H1 (cell line): ENCODE results near the gene LSM3. TPM values are rescaled to one million over a fixed set of nuclear protein-coding genes. Genes with fewer than 3 reads are reported as not detected.

ENCODE experiments used
- CTCF ChIA-PET: fragments of 300-600 bp; sonication (Branson Sonifier 250); formaldehyde crosslinking; loops from one replicate; lab custom pipeline; 2021; ENCODE audit not compliant: partially characterized antibody; lab: Charles Lee
- POLR2A ChIA-PET: fragments of 300-600 bp; sonication (Branson Sonifier 250); formaldehyde crosslinking; loops from one replicate; lab custom pipeline; 2021; ENCODE audit warnings: inconsistent platforms; ENCODE audit not compliant: partially characterized antibody; lab: Charles Lee
- DNase-seq, 2 experiments: peaks; one replicate each; pipeline versions ENCODE4 v3.0.0 to v3.0.0-alpha.2; 2010 to 2022; ENCODE audit warnings: low spot score in 2 of 2, low read depth in 1 of 2, mixed read lengths in 1 of 2
- FAIRE-seq: peaks from 2 replicates; lab custom pipeline; 2011; peaks lifted over from hg19 to GRCh38; lab: Jason Lieb, UNC
- H2AFZ ChIP-seq: 2 replicates; pipeline ENCODE4 v1.8.1; 2012; ENCODE audit warnings: low read length, inconsistent platforms
- H2AK5ac ChIP-seq: 2 replicates; pipeline ENCODE4 v1.6.1; 2013; ENCODE audit warnings: low read depth, low read length
- H2BK120ac ChIP-seq: replicated peaks from 2 replicates; pipeline ENCODE3; 2013; ENCODE audit warnings: low read depth, low read length, inconsistent platforms
- H2BK12ac ChIP-seq: 2 replicates; pipeline ENCODE4 v1.6.1; 2013; ENCODE audit warnings: low read depth, low read length
- H2BK15ac ChIP-seq: 2 replicates; pipeline ENCODE4 v1.6.1; 2013; ENCODE audit warnings: low read length
- H2BK20ac ChIP-seq: 2 replicates; pipeline ENCODE4 v1.6.1; 2013; ENCODE audit warnings: low read length
- H2BK5ac ChIP-seq: 2 replicates; pipeline ENCODE4 v1.6.1; 2013; ENCODE audit warnings: low read depth, low read length
- H3K14ac ChIP-seq: 2 replicates; pipeline ENCODE4 v1.6.1; 2013; ENCODE audit warnings: inconsistent platforms; ENCODE audit not compliant: insufficient read length
- H3K18ac ChIP-seq: 2 replicates; pipeline ENCODE4 v1.6.1; 2013; ENCODE audit warnings: low read length; ENCODE audit errors: extremely low read depth
- H3K23ac ChIP-seq: 2 replicates; pipeline ENCODE4 v1.6.1; 2013; ENCODE audit warnings: inconsistent platforms; ENCODE audit not compliant: insufficient read length
- H3K23me2 ChIP-seq: 2 replicates; pipeline ENCODE4 v1.6.1; 2013; ENCODE audit warnings: low read depth, low read length
- H3K27ac ChIP-seq: 2 replicates; pipeline ENCODE4 v1.6.1; 2011; ENCODE audit warnings: low read depth, low read length, inconsistent platforms
- H3K27me3 ChIP-seq, 4 experiments: replicated peaks in 1 of 4; 1 replicate in 1 of 4; 2 replicates in 3 of 4; pipeline versions ENCODE4 v1.6.1 to v1.8.1; 2011 to 2013; ENCODE audit warnings: low read length in 3 of 4, mild to moderate bottlenecking in 3 of 4, inconsistent platforms in 2 of 4, mixed read lengths in 2 of 4, moderate library complexity in 1 of 4; ENCODE audit not compliant: control insufficient read depth in 3 of 4, insufficient read depth in 3 of 4; ENCODE audit errors: extremely low read depth in 1 of 4
- H3K36me3 ChIP-seq, 4 experiments: 2 replicates each; pipeline versions ENCODE4 v1.6.1 to v1.8.1; 2011 to 2013; ENCODE audit warnings: mild to moderate bottlenecking in 4 of 4, low read length in 3 of 4, moderate library complexity in 2 of 4, control low read depth in 1 of 4, inconsistent platforms in 1 of 4; ENCODE audit not compliant: insufficient read depth in 4 of 4, control insufficient read depth in 2 of 4
- H3K4ac ChIP-seq: replicated peaks from 2 replicates; pipeline ENCODE3; 2013; ENCODE audit warnings: low read length, low read depth, mixed read lengths, inconsistent platforms; ENCODE audit not compliant: insufficient read length
- H3K4me1 ChIP-seq, 4 experiments: replicated peaks in 1 of 4; 1 replicate in 1 of 4; 2 replicates in 3 of 4; pipeline versions ENCODE4 v1.6.1 to v1.8.1; 2011 to 2013; ENCODE audit warnings: low read length in 3 of 4, inconsistent platforms in 2 of 4, mixed read lengths in 1 of 4; ENCODE audit not compliant: insufficient read depth in 4 of 4, control insufficient read depth in 3 of 4
- H3K4me2 ChIP-seq, 2 experiments: 2 replicates each; pipeline versions ENCODE4 v1.6.1 to v1.8.1; 2011 to 2013; ENCODE audit warnings: low read depth in 2 of 2, low read length in 2 of 2, control low read depth in 1 of 2, inconsistent platforms in 1 of 2, mild to moderate bottlenecking in 1 of 2; ENCODE audit not compliant: insufficient read depth in 1 of 2
- H3K4me3 ChIP-seq, 4 experiments: fragments of 200-600, 300-600 bp in 1 of 4; sonication (generic), shearing (Covaris generic), sonication (Bioruptor Twin) in 1 of 4; 2 replicates each; pipeline versions ENCODE4 v1.5.1 to v1.8.1; 2011 to 2016; ENCODE audit warnings: low read length in 4 of 4, low read depth in 3 of 4, control low read depth in 2 of 4, inconsistent platforms in 2 of 4, mild to moderate bottlenecking in 2 of 4, mixed read lengths in 1 of 4, moderate library complexity in 1 of 4; ENCODE audit not compliant: insufficient read depth in 2 of 4; ENCODE audit errors: extremely low read depth in 1 of 4
- H3K56ac ChIP-seq: replicated peaks from 2 replicates; pipeline ENCODE3; 2013; ENCODE audit warnings: low read depth, mild to moderate bottlenecking, mixed read lengths, low read length, inconsistent platforms; ENCODE audit not compliant: insufficient read length
- H3K79me1 ChIP-seq: 2 replicates; pipeline ENCODE4 v1.6.1; 2013; ENCODE audit warnings: low read depth, low read length, control low read depth
- H3K79me2 ChIP-seq, 2 experiments: 2 replicates each; pipeline versions ENCODE4 v1.6.1 to v1.8.1; 2012 to 2013; ENCODE audit warnings: low read length in 2 of 2, mild to moderate bottlenecking in 2 of 2, inconsistent platforms in 1 of 2; ENCODE audit not compliant: insufficient read depth in 2 of 2, control insufficient read depth in 1 of 2
- H3K9ac ChIP-seq, 4 experiments: replicated peaks in 1 of 4; 1 replicate in 1 of 4; 2 replicates in 3 of 4; pipeline versions ENCODE4 v1.6.1 to v1.8.1; 2011 to 2013; ENCODE audit warnings: low read depth in 3 of 4, low read length in 3 of 4, control low read depth in 2 of 4, mild to moderate bottlenecking in 2 of 4, moderate library complexity in 2 of 4, inconsistent platforms in 1 of 4; ENCODE audit errors: extremely low read depth in 1 of 4
- H3K9me3 ChIP-seq, 2 experiments: 2 replicates each; pipeline versions ENCODE4 v1.6.1 to v1.8.1; 2012 to 2013; ENCODE audit warnings: mild to moderate bottlenecking in 2 of 2, moderate library complexity in 2 of 2, control low read depth in 1 of 2, inconsistent platforms in 1 of 2, low read depth in 1 of 2, low read length in 1 of 2, mixed read lengths in 1 of 2; ENCODE audit not compliant: insufficient read depth in 2 of 2
- H4K20me1 ChIP-seq, 2 experiments: replicated peaks in 1 of 2; 2 replicates each; pipeline versions ENCODE3 to v1.8.1; 2011 to 2013; ENCODE audit warnings: inconsistent platforms in 2 of 2, low read length in 2 of 2, mild to moderate bottlenecking in 1 of 2; ENCODE audit not compliant: insufficient read depth in 2 of 2, control insufficient read depth in 1 of 2
- H4K5ac ChIP-seq: 2 replicates; pipeline ENCODE4 v1.6.1; 2013; ENCODE audit warnings: low read length, low read depth, mixed read lengths, inconsistent platforms; ENCODE audit not compliant: insufficient read length
- H4K8ac ChIP-seq: 2 replicates; pipeline ENCODE4 v1.8.0; 2013; ENCODE audit warnings: mild to moderate bottlenecking, moderate library complexity, low read length, inconsistent platforms; ENCODE audit not compliant: insufficient read depth; ENCODE audit errors: extremely low read depth
- H4K91ac ChIP-seq: replicated peaks from 2 replicates; pipeline ENCODE3; 2013; ENCODE audit warnings: low read length, mixed read lengths, inconsistent platforms; ENCODE audit not compliant: insufficient read length
- ASH2L ChIP-seq: fragments of 200-600, 300-600 bp; sonication (generic); IDR thresholded peaks from one replicate; pipeline ENCODE4 v1.7.1; 2017; ENCODE audit warnings: low read length
- CHD2 ChIP-seq: IDR thresholded peaks from 2 replicates; pipeline ENCODE4 v1.6.1; 2012; ENCODE audit warnings: low read length, improper control_type of control experiment
- GTF2F1 ChIP-seq: IDR thresholded peaks from 2 replicates; pipeline ENCODE4 v1.6.1; 2012; ENCODE audit warnings: low read depth, low read length, improper control_type of control experiment, borderline replicate concordance
- WGBS, 2 experiments: shearing (Covaris generic) in 1 of 2; methylation state at CpG; one replicate each; pipeline versions ENCODE4 v1.1.6 to v1.1.7; 2013 to 2015; ENCODE audit warnings: low lambda C conversion rate in 2 of 2, mixed read lengths in 2 of 2, inconsistent platforms in 1 of 2, low coverage in 1 of 2, missing lambda C conversion rate in 1 of 2; ENCODE audit not compliant: insufficient replicate concordance in 2 of 2, insufficient coverage in 1 of 2, insufficient read length in 1 of 2; ENCODE audit errors: extremely low coverage in 1 of 2, missing lambda C conversion rate in 1 of 2; 5-methylcytosine and 5-hydroxymethylcytosine counted together
- polyA plus RNA-seq, 7 experiments: library from polyadenylated mRNA; depleted of rRNA in 3 of 7; stranded (reverse) in 5 of 7; unstranded in 2 of 7; fragments of >200 nt in 5 of 7; fragments of 200-250 nt in 2 of 7; gene quantifications; 1 replicate in 5 of 7; 2 replicates in 1 of 7; 4 replicates in 1 of 7; pipeline versions ENCODE4 v1.2.1 to v1.2.3, GENCODE V29; 2011 to 2013; ENCODE audit warnings: missing spikeins in 2 of 7, mixed read lengths in 2 of 7
- total RNA-seq: library from RNA; stranded (reverse); fragmentation: NEBNext Ultra II Directional; extraction: Animal tissue kit (Norgen Biotek cat#: 25700); gene quantifications from 2 replicates; pipeline ENCODE4 v1.2.1, GENCODE V29; 2021

LSM3 gene
- total and polyA plus RNA-seq, 2 of the 8 experiments (the other 6 are each of a cell fraction or from before 2014, with no cell fraction given), result 7.1 to 25.4 TPM

- H3K79me2 ChIP-seq, result no peaks in the 10 kb centered on the region
- H3K56ac ChIP-seq, result no peak overlapping the region
- H3K9ac ChIP-seq, result no peak overlapping the region
- H3K18ac ChIP-seq, result no peak overlapping the region
- no peak overlapping the region for H4K5ac ChIP-seq
- ChIA-PET CTCF (interaction anchor here (0.6 to 2.1 kb wide), 4 partner anchors 11 to 241 kb away, joined by 3 to 5 read pairs (median 4); no protein-coding TSS in a partner anchor), POLR2A (interaction anchor here (1.4 to 6.2 kb wide), 2 partner anchors 11 to 12 kb away, joined by 6 to 32 read pairs; partner anchors contain the start of genes CHCHD4 and TMEM43)
- 90% methylated on average over 2 of the region's 3 CpGs; no CpG with 5 or more reads in 1 of the 2 experiments for WGBS, 2 experiments
- H4K20me1 ChIP-seq, result peaks cover 0 to 13% of the 10 kb centered on the region in 2 experiments
- H3K14ac ChIP-seq, result no peak overlapping the region
- no peaks in the 10 kb centered on the region for H3K23me2 ChIP-seq
- no peak overlapping the region for H2AFZ ChIP-seq
- no peak overlapping the region for H2AK5ac ChIP-seq
- no peak overlapping the region for H3K23ac ChIP-seq
- H3K27ac ChIP-seq, result no peak overlapping the region
- FAIRE-seq, result no peak
- no peak overlapping the region for H3K4me3 ChIP-seq
- no peak for DNase-seq
- no peaks in the 10 kb centered on the region for H3K79me1 ChIP-seq
- H3K9me3 ChIP-seq, result no peaks in the 10 kb centered on the region
- no peak overlapping the region for H4K91ac ChIP-seq
- H2BK20ac ChIP-seq, result no peak overlapping the region
- H4K8ac ChIP-seq, result no peak overlapping the region
- no peak overlapping the region for H2BK120ac ChIP-seq
- TF ChIP-seq GTF2F1 (no peak), CHD2 (no peak), ASH2L (no peak)
- no peak overlapping the region for H2BK12ac ChIP-seq
- H3K27me3 ChIP-seq, result no peaks in the 10 kb centered on the region
- no peak overlapping the region for H2BK5ac ChIP-seq
- H3K4ac ChIP-seq, result no peak overlapping the region
- no peak overlapping the region for H2BK15ac ChIP-seq
- no peaks in the 10 kb centered on the region for H3K4me1 ChIP-seq
- peaks cover 2 to 22% (median 17%) of the 10 kb centered on the region in 4 experiments; a peak in 5 of 8 replicates for H3K36me3 ChIP-seq
- no peak overlapping the region for H3K4me2 ChIP-seq
These were observed 41.2 kb upstream of the LSM3 start for GRCh38 chr3:14137445-14137844.
